ENCODE data around the gene SLC38A8.

SLC38A8 gene

DNA sequence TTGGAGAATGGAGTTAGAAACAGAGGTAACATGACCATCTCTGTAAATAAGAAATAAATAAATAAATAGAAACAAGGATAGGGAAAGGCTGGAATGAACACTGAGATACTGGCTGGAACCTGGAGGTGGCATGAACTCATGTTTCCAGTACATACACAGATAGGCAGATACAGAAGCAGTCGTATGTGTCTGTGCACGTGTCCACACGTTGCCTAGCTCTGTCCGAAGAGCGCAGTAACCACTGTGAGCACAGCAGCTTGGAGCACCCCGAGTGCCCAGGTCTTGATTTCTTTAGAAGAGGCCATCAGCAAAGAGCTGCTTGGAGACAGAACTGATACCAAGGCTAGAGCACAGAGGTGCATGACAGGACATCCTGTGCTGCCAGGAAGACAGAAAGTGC is 37.1 kb upstream of the SLC38A8 start:
- H3K9me3 Mint-ChIP-seq = no peaks in the 10 kb centered on the region
- no peak overlapping the region for H3K4me3 Mint-ChIP-seq
- H3K27ac Mint-ChIP-seq = no peak overlapping the region
- H3K36me3 Mint-ChIP-seq = peaks cover 87% of the 10 kb centered on the region
- DNase-seq (ENCODE audit: low spot score in 2 of 2) = no peak
- ATAC-seq = no peak
- H3K4me1 Mint-ChIP-seq = peaks cover 10% of the 10 kb centered on the region

DNA sequence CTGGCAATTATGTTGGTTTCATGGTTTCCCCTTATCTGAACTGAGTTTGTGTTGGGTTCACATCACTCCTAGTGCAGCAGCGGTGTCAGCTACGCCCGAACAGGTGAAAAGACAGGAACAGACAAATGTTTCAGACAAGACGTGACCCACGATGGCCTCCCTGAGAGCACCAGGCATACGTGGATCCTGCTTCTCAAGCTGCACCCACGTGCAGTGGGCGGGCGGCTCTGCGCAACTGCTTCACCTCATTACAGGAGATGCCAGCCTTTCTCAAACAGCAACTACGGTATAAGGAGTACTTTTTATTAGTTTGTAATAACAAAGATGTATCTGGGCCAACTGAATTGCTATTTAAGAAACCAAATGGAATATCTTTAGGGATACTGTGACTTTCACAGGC is 32.8 kb upstream of the SLC38A8 start:
- H3K36me3 Mint-ChIP-seq = peaks cover 87% of the 10 kb centered on the region

DNA sequence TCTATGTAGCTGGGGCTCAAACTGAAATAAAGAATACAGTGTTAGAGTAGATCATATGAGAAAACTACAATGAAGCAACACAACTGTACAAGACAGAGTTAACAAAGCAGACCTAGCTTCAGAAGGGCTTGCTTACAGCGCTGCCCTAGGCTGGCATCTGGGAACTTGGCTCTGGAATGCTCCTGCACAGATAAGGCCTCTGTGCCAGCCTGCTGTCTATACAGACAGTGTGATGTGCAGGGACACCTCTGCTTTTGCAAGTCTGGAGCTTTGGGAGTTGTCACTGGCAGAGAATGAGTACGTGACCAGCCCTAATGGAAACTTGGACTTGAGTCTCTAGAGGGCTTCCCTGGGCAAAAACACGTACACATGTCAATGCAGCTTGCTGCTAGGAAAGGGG is 32.1 kb upstream of the SLC38A8 start:
- Mint-ChIP-seq H3K4me3 (no peak overlapping the region), H3K36me3 (peaks cover 87% of the 10 kb centered on the region)
- no peak for DNase-seq (ENCODE audit: low spot score in 2 of 2)

More for the DNA sequence above, 32.8 kb upstream of the SLC38A8 start:
- no peaks in the 10 kb centered on the region for H3K9me3 Mint-ChIP-seq
- H3K27ac Mint-ChIP-seq = no peak overlapping the region
- H3K4me3 Mint-ChIP-seq = no peak overlapping the region
- H3K4me1 Mint-ChIP-seq = peaks cover 10% of the 10 kb centered on the region
- ATAC-seq (no peak), DNase-seq (ENCODE audit: low spot score in 2 of 2) (no peak)

DNA sequence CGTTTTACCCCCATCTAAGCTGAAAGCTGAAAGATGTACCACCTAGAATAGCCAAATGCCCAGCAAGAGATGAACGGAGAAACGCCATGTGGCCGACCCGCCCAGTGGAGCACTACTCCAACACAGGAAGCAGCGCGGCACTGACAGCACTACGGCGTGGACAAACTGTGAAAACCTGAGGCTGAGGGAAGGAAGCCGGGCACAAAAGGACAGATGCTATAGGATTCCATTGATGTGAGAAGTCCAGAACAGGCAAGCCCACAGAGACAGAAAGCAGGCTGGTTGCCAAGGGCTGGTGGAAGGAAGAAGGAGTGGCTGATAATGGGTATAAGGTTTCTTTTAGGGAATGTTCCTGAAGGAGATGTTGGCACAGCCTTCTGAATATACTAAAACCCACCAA is 29.4 kb upstream of the SLC38A8 start:
- Mint-ChIP-seq H3K27ac (no peak overlapping the region), H3K4me3 (no peak overlapping the region), H3K36me3 (peaks cover 97% of the 10 kb centered on the region), H3K9me3 (no peaks in the 10 kb centered on the region), H3K4me1 (no peaks in the 10 kb centered on the region)
- DNase-seq (ENCODE audit: low spot score in 2 of 2) (no peak), ATAC-seq (no peak)

More for the DNA sequence above, 32.1 kb upstream of the SLC38A8 start:
- ATAC-seq = no peak
- peak overlapping the region; percentile 32 for H3K27ac Mint-ChIP-seq
- H3K4me1 Mint-ChIP-seq = peaks cover 10% of the 10 kb centered on the region
- H3K9me3 Mint-ChIP-seq = no peaks in the 10 kb centered on the region

DNA sequence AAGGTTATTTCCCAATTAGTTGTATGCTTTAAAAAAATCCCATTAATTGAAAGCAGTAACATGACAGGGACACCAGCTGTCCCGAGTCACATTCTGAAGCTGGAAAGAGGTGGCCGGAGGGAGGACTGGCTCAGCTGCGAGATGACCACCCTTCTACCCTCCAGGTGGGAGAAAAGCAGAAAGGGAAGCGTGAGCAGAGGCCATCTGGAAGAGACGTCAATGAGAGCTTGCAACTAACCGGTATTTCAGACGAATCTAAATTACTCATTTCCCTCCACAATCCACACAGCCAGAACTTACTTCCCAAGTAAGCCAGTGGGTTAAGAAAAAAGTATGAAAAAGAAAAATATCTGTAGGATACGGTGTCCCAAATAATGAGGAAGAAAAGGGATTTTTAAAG is 28.5 kb upstream of the SLC38A8 start:
- H3K4me3 Mint-ChIP-seq = no peak overlapping the region
- no peaks in the 10 kb centered on the region for H3K4me1 Mint-ChIP-seq
- no peak for DNase-seq (ENCODE audit: low spot score in 2 of 2)
- no peak overlapping the region for H3K27ac Mint-ChIP-seq
- H3K9me3 Mint-ChIP-seq = no peaks in the 10 kb centered on the region
- ATAC-seq = no peak
- peaks cover 96% of the 10 kb centered on the region for H3K36me3 Mint-ChIP-seq

DNA sequence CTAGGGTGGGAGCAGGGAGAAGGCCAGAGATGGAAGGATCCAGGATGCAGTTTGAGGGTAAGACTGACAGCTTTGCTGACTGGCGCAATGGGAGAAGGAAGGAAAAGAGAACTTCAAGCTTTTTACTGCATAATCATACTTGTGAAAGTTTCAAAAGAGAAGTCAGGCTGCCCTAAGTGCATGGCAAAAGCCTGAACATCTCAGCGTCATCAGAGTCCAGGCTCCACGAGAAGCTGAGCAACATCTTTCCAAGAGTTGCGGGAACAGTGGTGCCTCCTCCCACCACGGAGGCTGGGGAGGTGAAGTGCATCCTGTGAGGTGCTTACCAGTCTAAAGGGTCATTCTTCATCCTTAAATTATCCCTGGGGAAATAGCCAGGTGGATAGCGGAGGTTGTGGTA is 26.9 kb upstream of the SLC38A8 start:
- peaks cover 98% of the 10 kb centered on the region for H3K36me3 Mint-ChIP-seq
- DNase-seq (ENCODE audit: low spot score in 2 of 2) (no peak), ATAC-seq (no peak)
- no peaks in the 10 kb centered on the region for H3K9me3 Mint-ChIP-seq
- no peak overlapping the region for H3K4me3 Mint-ChIP-seq
- H3K27ac Mint-ChIP-seq = peak overlapping the region; percentile 44
- no peaks in the 10 kb centered on the region for H3K4me1 Mint-ChIP-seq

DNA sequence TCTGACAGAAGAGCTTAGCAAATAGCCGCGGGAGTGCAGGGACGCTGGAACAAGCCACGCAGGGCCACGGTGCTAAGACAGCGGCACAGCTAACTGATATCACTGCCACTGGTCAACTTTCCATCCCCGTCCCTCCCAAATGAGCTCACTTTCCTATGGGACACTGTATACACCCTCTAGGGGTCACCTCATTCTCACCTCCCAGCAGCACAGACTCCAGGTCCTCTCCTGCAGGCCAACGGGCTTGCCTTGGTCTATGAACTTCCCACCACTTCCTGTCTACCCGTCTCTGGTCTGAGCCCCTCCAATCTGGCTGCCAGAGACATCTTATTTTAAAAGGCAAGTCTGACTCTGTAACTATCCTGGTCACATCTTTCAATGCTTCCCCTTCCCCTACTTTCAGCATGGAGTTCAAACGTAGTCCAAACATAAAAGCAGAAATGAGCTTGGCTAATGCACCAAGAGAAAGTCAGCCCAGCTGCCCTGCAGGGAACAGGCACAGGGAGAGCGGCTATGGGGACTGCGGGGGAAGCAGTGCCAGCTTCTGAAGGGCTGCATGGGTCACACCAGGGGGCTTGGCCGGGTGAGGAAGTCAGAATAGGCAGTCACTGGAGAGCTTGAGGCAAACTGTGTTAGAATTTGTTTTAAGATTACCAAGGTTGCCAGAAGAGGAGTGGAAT is 26.3 kb upstream of the SLC38A8 start:
- Mint-ChIP-seq H3K9me3 (no peaks in the 10 kb centered on the region), H3K36me3 (peaks cover 98% of the 10 kb centered on the region), H3K27ac (peak overlapping the region; percentile 44), H3K4me3 (no peak overlapping the region), H3K4me1 (no peaks in the 10 kb centered on the region)
- no peak for DNase-seq (ENCODE audit: low spot score in 2 of 2)
- no peak for ATAC-seq

DNA sequence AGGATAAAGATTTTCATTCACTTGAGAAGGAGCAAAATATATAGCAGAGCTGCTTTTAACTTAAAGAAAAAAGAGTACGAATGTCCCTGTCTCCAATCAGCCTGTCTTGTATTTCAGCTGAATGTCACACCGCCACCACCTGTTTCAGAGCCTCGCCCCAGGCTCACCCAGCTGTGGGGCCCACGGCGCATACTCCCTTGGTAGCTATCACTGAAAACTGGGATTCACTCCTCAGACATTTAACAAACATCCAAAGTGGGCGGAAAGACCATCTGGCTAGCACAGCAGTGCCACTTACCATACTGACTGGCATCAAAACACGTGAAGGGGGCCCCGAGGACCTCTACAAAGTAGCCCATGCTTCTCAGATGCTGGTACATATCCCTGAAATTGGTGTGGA is 25.4 kb upstream of the SLC38A8 start:
- DNase-seq (ENCODE audit: low spot score in 2 of 2) (no peak), ATAC-seq (no peak)
- Mint-ChIP-seq H3K36me3 (peaks cover 98% of the 10 kb centered on the region), H3K27ac (no peak overlapping the region), H3K4me1 (no peaks in the 10 kb centered on the region), H3K9me3 (no peaks in the 10 kb centered on the region), H3K4me3 (no peak overlapping the region)

DNA sequence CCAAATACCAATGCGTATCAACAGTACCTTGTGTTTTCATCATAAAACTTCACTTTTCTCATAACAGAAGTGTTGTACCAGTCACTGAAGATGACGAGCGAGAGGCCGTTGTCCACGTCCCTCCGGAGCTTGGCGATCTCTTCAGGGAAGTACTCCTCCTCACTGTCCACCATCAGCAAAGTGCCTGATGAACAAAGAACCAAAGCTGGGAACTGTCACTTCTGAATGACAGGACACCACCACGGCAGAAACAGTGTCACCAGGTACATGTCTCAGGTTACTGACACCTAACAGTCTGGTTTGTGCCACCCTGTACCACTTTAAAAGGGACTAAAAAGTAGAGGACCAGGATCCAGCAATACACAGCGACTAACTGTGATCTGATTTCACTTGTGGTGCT is 25.0 kb upstream of the SLC38A8 start:
- Mint-ChIP-seq H3K9me3 (no peaks in the 10 kb centered on the region), H3K27ac (no peak overlapping the region)
- no peak for ATAC-seq

DNA sequence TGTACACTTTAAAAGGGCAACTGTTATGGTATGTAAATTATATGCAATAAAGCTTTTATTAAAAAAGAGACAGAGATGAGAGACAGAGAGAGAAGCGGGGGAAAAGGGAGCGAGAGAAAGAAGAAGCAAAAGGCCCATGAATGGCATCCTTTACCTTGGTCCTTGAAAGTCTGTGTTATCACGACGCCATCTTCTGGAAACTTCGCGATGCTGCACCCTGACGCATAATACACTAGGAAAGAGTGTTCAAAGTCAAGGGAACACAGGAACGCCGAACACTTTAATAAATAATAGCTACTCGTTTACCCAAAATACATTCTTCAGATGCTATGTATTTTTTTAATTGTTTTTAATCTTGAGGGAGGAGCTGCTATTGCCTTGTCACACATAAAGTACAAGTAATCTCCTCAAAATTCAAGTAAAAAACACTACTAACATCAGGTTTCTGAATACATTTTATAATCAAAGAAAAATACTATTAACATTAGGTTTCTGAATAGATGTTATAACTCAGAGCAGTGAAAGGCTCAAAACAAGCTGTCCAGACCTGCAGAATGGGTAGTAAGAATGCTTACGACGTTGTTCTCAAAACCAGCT is 23.0 kb upstream of the SLC38A8 start:
- H3K9me3 Mint-ChIP-seq = no peaks in the 10 kb centered on the region
- H3K36me3 Mint-ChIP-seq = peaks cover 98% of the 10 kb centered on the region
- H3K27ac Mint-ChIP-seq = no peak overlapping the region
- H3K4me3 Mint-ChIP-seq = no peak overlapping the region
- no peak for ATAC-seq
- DNase-seq (ENCODE audit: low spot score in 2 of 2) = no peak
- no peaks in the 10 kb centered on the region for H3K4me1 Mint-ChIP-seq

More for the DNA sequence above, 25.0 kb upstream of the SLC38A8 start:
- H3K4me3 Mint-ChIP-seq = no peak overlapping the region
- H3K36me3 Mint-ChIP-seq = peaks cover 98% of the 10 kb centered on the region
- H3K4me1 Mint-ChIP-seq = no peaks in the 10 kb centered on the region
- no peak for DNase-seq (ENCODE audit: low spot score in 2 of 2)

DNA sequence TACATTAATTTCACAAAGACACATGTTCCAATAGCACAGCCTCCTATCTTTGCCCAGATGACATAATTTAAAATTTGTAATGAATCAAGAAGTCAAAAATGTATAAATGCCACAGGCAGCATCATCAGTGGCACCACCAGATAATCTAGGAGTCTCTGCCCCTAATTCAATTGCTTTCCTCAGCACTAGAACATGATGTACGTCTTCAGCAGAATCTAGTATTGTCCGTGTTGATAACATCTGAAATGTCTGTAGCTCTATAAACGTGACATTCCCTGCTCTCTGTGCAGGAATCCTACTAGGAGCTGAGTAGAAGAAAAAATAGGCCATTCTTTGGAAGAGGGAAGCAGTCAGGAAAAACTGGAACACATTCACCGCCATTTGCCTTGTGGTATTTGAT is 21.4 kb upstream of the SLC38A8 start:
- Mint-ChIP-seq H3K27ac (peak overlapping the region; percentile 17), H3K4me3 (no peak overlapping the region), H3K36me3 (peaks cover 98% of the 10 kb centered on the region), H3K4me1 (no peaks in the 10 kb centered on the region), H3K9me3 (no peaks in the 10 kb centered on the region)
- ATAC-seq (no peak), DNase-seq (ENCODE audit: low spot score in 2 of 2) (no peak)

DNA sequence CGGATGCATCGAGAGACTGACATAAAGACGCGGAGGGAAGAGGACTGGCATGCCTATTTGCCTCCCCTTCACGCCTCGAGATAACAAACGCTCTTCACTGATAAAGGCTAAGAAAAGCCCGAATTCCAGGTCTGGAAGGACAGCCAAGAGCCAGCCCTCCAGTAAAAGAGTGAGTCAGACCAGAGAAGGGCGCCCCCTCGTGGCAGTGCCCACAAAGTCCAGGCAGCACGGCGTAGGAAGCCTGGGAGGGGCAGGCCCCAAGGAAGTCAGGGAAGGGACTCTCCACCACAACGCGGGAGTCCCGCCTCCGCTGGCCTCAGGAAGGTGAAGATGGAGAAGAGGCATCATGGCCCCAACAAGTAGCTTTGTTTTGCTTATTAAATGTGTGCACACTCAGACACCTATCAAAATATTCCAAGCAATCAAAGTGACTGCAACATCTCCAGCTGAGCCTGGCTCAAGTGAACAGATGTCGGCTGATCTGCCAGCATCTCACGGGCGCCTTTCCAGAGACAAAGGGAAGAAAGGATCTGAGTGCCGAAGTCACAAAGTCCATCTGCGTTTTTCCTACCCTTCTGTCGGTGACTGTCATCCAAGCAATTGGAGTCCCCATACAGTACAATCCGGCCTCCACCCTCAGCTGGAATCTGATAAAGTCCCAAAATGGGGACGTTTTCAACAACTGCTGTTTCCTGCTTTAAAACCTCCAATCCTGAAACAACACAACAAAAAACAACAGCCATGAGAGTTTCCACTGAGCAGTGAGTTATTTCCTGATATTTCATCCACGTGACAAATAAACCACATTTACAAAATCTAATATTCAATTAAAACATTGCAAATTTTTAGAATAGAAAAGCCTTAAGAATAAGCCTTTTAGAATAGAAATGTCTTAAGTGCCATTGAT is 20.4 kb upstream of the SLC38A8 start:
- H3K9me3 Mint-ChIP-seq = no peaks in the 10 kb centered on the region
- peaks cover 98% of the 10 kb centered on the region for H3K36me3 Mint-ChIP-seq

DNA sequence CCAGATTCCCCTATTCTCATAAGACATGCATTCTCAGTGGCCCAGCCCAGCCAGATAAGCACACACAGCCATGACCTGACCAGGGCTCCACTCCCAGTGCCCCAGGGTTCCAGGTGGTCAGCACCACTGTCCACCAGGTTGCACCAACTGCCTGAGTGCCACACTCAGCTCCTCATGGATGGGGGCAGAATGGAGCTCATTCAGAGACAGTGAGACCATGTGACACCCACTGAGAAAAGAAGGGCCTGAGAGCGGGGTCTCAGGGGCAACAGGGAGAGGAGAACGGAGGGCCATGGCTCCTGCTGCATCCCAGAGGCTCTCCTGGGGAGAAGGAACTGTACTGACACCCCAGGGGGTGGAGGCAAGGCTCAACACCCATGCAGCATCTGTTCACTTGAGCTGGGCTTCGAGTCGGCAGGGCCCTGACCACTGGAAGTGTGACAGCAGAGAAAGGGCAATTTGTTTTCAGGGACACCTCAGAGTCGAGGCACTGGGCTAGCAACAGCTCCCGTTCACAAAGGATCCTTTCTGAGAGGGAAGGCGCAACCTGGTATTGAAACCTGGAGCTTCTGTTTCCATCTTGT is 18.7 kb upstream of the SLC38A8 start:
- no peak for DNase-seq (ENCODE audit: low spot score in 2 of 2)
- Mint-ChIP-seq H3K36me3 (peaks cover 100% of the 10 kb centered on the region), H3K9me3 (no peaks in the 10 kb centered on the region), H3K4me1 (no peaks in the 10 kb centered on the region), H3K27ac (no peak overlapping the region), H3K4me3 (no peak overlapping the region)
- no peak for ATAC-seq

More for the DNA sequence above, 20.4 kb upstream of the SLC38A8 start:
- peak overlapping the region; percentile 17 for H3K27ac Mint-ChIP-seq
- H3K4me1 Mint-ChIP-seq = no peaks in the 10 kb centered on the region
- DNase-seq (ENCODE audit: low spot score in 2 of 2) (peak; percentile 50 to 75), ATAC-seq (peak; percentile 81)
- H3K4me3 Mint-ChIP-seq = no peak overlapping the region

DNA sequence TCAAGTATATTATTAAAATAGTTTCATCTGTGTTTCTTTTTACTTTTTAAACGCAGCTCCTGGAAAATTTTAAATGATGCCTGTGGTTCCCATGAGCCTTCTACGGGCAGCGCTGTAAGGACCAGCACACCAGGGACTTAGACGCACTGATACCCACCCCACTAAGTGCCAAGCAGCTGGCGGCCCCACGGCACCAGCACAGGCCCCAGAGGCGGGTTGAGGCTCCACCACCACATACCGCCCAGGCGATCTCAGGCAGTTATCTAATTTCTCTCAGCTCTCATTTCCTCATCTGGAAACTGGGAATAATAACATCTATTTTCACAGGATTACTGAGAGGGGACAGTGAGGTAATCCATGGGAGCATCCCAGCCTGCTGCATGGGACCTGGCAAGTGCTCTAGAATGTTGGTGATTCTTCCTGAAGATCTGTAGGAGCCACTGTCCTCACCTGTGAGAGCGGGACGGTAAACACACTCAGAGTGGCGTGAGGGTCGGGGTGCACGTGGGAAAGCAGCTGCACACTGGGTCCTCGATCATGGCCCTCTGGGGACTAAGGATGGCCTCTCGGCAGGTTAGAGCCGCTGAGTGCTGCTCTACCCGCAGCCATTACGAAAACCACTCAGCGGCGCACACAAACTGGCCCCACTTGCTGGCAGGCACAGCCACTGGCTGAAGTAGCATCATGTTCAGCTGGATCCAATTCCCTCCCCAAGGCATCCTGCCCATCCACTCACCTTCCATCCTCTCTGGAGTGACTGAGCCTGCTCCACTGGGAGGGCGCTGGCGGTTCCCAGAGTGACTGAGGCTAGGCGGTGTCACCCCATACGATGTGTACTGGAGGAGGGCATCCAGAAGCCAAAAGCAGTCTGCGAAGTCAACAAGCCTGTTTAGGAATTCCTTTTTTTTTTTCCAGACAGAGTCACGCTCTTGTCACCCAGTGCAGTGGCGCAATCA is 17.6 kb upstream of the SLC38A8 start:
- H3K36me3 Mint-ChIP-seq = peaks cover 98% of the 10 kb centered on the region
- H3K4me1 Mint-ChIP-seq = no peaks in the 10 kb centered on the region
- no peaks in the 10 kb centered on the region for H3K9me3 Mint-ChIP-seq
- H3K27ac Mint-ChIP-seq = no peak overlapping the region
- ATAC-seq (no peak), DNase-seq (ENCODE audit: low spot score in 2 of 2) (no peak)
- no peak overlapping the region for H3K4me3 Mint-ChIP-seq
